G401 (cell line): Measurements from ENCODE around the gene OTX2. TPM values are rescaled to one million over a fixed set of nuclear protein-coding genes. Genes with fewer than 3 reads are reported as not detected.
A peak's percentile ranks its signal among the peaks of the same experiment; 100 is the strongest.

ENCODE experiments used
- DNase-seq: peaks from one replicate; pipeline ENCODE4 v3.0.0-alpha.2; 2015; ENCODE audit warnings: low spot score
- in situ Hi-C: cut with HindIII; loops from 2 replicates; pipeline ENCODE4 v1.10.0; 2016; ENCODE audit warnings: low sequenced_read_pairs, mixed read lengths
- total RNA-seq: library from RNA; depleted of rRNA; stranded (reverse); fragments of >200 nt; shearing (Covaris generic); gene quantifications from 2 replicates; pipeline ENCODE4 v1.2.3, GENCODE V29; 2014; rRNA removed

OTX2 gene
- 105 and 128 TPM in 2 replicates for total RNA-seq

- DNase-seq = peak; percentile 76
- in situ Hi-C loops = no loop called here
These were observed at the start of gene OTX2 for GRCh38 chr14:56810147-56810719. Gene OTX2 (minus strand): TSS chr14:56810479. CDS start chr14:56805456, 5,023 bp downstream.

DNA sequence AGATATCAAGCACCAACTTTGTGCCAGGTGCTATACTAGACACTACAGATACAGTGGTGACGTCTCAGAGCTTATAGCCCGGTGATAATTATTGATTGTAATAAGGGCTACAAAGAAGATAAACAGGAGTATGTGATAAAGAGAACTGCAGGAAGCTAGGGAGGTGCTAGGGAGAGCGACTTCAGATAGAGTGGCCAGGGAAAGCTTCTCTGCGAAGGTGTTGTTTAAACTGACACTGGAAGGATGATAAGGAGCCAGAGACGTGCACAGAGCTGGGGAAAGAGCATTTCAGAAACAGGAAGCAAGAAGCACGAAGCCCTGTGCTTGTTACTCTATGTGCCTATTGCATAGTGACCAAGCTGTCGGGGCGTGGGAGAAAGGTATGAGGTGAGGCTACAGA, 48.1 kb upstream of the OTX2 start:
- in situ Hi-C loops = no loop called here
- DNase-seq = peak; percentile 57

- in situ Hi-C loops = no loop called here
- peak; percentile 88 for DNase-seq
These were observed 46.9 kb upstream of the OTX2 start for GRCh38 chr14:56857216-56857615.

DNA sequence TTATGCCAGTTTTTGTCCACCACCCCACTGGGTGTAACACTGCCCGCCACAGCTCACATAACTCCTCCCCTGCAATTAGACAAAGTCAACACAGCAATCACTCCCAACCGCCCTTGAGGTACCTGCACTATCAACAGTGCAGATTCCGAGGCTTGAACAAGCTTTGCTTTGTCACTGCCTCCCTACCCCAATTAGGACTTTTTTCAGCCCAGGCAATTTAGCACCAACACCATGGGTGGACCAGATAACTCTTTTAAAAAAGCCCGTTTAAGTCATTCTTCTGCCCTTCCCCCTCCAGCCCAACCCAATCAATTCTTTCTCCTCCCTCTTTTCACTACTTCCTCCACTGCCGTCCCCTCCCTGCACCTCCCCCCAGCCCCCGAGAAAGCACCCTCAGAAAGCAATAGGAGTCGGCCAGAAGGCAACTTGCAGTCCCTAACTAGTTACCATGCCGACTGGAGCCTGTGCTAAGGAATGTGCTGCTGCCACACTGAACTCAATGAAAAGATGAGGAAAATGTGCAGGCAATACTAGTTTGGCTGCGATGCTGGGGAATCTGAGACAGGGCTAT, 45.7 kb upstream of the OTX2 start:
- in situ Hi-C loops = no loop called here
- peak; percentile 76 for DNase-seq

DNA sequence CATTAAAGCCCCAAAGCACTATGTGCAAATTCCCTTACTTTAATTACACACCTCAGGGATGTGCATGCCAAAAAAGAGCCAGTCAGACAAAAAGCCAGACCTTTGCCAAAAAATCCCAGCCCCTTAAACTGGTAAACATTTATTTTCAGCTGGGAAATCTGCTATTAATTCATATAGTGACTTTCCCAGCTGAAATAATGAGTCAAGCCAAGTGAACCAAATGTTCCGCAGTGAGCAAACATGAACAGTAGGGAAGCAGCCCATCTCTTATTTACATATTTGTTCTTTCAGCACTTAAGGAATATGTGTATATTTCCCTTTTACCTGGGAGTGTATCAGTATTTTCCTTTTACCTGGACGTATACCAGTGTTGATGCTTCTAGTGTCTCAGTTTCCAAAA, 44.0 kb upstream of the OTX2 start:
- in situ Hi-C loops = no loop called here
- peak; percentile 46 for DNase-seq

DNA sequence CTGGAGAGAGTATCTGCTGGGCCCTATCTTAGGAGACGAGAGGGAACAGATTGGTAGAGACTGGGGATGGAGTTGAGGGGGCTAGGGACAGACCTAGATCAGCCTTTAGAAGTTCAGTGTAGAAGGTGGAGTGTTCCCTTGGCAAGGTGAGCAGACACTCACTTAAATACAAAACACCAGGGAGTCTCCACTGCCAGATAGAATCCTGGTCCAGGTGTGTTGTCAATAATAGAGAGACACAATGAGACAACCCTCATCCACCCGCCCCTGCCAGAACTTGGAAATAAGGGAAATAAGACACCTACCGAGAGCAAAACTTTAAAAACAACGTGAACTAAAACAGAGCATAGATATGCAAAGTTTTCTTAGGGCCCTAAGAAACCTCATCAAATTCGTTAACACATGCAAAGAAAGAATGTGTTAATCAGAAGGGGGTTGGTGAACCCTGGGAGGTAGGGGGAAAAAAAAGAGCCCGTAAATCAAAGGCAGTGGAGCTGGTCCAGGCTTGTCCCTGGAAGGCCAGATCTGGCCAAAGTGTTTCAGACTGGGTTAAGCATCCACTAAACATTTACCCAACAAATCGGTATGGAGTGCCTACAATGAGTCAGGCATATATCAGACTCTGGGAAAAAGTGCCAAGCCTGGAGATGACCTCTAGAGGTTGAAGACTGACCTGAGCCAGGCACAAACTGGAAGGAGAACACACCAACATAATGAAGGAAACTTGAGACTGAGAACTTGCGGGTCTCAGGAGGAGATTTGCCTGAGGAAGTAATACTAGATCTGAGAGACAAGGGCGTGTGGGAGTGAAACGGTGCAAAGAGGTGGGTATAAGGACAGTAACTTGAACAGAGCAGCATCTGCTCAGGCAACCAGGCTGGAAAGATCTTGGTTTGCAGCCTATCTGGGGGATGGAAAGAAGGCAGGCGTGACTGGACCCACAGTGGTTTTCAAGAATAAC, 37.0 kb upstream of the OTX2 start:
- in situ Hi-C loops = no loop called here
- no peak for DNase-seq

DNA sequence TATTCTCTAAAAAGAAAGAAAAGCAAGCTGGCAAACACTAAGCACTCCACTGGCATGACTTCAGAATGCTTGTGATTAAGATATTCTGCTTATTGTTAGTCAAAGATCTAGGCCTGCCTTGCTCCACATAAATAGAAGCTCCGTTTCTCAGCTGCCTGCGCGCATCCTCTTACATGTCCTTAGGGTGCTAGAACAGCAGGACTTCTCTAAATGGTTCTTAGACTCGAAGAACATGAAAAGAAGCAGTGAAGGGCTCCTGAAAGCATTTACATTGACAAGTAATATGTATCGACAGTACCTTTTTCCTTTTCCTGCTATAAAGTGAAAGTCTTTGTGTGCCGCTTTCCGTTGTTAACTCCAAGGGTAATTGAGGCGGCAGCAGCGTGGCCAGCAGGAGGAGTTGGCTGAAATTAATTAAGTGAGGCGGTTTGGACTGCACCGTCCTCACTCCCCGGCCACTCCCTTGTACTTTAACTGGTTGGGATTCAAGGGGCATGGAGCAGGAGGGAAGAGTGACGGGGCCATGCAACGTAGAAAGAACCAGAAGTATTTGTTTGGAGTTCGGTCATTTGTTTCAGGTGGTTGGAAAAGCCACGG, 34.2 kb upstream of the OTX2 start:
- DNase-seq = no peak
- in situ Hi-C loops = no loop called here

DNA sequence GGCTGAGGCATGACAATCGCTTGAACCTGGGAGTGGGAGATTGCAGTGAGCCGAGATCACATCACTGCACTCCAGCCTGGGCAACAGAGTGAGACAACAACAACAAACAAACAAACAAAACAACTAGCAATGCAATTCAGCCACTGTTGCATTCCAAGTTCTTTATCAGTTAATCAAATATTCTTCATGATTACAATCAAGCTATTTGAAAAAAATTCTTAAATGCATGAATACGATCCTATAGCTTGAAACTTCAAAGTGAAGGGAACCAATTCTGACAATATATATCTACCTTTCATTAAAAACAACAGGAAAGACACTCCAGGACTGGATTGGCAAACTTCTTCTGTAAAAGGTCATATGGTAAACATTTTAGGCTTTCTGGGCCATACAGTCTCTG, 31.3 kb upstream of the OTX2 start:
- DNase-seq = no peak
- in situ Hi-C loops = no loop called here

DNA sequence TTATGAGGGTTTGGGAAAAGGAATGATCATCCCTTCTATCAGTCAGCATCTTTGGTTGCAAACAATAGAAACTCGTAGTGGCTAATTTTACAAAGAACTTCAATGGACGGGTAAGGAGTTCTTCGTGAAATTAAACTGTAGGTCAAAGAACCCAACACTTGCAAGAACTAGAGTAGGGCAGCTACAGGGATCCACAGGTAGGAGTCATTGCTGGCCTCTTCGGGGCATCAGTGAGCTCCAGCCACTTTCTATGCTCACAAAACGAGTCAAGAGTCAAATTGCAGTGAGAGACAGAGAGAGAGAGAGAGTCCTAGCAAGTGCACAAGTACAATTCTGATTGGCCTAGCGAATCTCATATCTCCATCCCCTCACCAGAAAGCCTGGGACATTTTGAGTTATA, 29.9 kb upstream of the OTX2 start:
- no peak for DNase-seq

GRCh38 chr14:56829151-56829550, 18.9 kb upstream of the OTX2 start:
- no peak for DNase-seq
- in situ Hi-C loops = no loop called here

More for the DNA sequence above, 29.9 kb upstream of the OTX2 start:
- in situ Hi-C loops = no loop called here

- in situ Hi-C loops = no loop called here
- DNase-seq = no peak
These were observed 15.9 kb upstream of the OTX2 start for GRCh38 chr14:56826214-56826613.

- in situ Hi-C loops = no loop called here
- no peak for DNase-seq
These were observed 11.7 kb upstream of the OTX2 start for GRCh38 chr14:56821805-56822610.

DNA sequence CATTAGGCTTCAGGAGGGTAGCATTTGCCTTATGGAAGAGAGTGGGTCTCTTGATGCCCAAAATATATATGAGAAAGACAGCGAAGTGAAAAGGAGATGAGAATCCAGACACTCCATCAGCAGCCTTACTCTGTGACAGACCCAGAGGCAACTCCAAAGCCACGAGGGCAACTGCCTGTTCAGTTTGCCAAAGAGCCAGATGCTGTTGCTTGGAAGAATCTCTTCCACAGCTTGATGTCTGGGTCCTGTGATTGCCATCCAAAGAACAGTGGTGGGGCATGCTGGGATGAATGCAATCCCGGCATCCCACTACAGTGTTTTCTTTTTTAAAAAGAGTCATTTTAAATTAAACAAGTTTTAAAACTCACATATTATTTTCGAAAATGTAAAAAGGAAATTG, 10.9 kb upstream of the OTX2 start:
- peak; percentile 88 for DNase-seq
- in situ Hi-C loops = no loop called here

GRCh38 chr14:56817396-56817921, 7.2 kb upstream of the OTX2 start:
- in situ Hi-C loops = no loop called here
- DNase-seq = no peak

DNA sequence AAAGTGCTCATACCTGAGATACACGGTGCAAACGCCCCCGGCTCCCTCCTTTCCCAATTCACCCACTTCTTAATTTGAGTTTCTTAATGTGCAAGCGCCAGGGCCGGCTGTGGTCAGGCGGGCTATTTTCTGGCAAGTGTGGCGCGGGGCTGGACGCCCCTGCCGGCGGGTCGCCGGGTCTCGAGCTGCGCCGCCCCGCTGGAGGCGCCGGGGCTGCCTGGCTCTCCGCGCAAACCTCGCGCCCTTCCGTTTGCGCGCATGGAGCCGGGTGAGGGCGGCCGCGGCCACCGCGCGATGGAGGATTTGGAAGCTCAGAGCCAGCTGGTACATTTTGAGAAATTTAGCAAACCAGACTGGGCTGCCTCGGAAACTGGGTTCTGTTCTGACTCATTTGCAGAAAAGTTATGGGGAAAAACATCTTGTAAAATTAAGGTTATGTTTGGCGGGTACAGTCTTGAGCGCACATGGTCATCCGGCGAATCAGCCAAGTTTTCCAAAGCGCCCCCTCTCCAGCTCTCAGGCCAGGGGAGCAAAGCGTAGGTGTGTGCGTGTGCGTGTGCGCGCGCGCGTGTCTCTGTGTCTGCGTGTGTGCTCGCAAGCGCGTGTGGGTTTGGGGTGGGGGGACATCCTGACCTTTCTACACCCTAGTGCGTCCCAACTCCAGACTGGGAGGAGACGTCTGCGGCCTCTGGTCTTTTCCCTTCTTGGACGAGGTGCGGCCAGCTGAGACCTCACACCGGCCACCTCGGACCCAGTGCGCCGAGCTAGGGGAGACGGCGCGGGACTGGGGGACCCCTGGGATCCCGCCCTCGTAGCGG, 6.5 kb upstream of the OTX2 start:
- in situ Hi-C loops = no loop called here
- DNase-seq = no peak

- in situ Hi-C loops = no loop called here
These were observed 5.5 kb upstream of the OTX2 start for GRCh38 chr14:56815745-56816144.

GRCh38 chr14:56814969-56815700, 4.9 kb upstream of the OTX2 start:
- DNase-seq = no peak
- in situ Hi-C loops = no loop called here

More at GRCh38 chr14:56815745-56816144, 5.5 kb upstream of the OTX2 start:
- DNase-seq = no peak
